NT2/D1 (cell line): ENCODE data around the gene B9D2.

Experiments used
- DNase-seq: peaks from one replicate; pipeline ENCODE4 v3.0.0-alpha.2; 2011; ENCODE audit warnings: low read depth, low spot score
- H3K27me3 ChIP-seq: 2 replicates; pipeline ENCODE4 v1.6.0; 2011; ENCODE audit warnings: mild to moderate bottlenecking; ENCODE audit not compliant: insufficient read length, insufficient read depth
- H3K36me3 ChIP-seq: 2 replicates; pipeline ENCODE4 v1.6.1; 2011; ENCODE audit warnings: mild to moderate bottlenecking, low read length, mixed read lengths; ENCODE audit not compliant: insufficient read depth, insufficient read length
- H3K4me1 ChIP-seq: 2 replicates; pipeline ENCODE4 v1.5.1; 2011; ENCODE audit not compliant: insufficient read depth, insufficient read length
- H3K4me3 ChIP-seq: 2 replicates; pipeline ENCODE4 v1.5.1; 2011; ENCODE audit warnings: low read depth; ENCODE audit not compliant: insufficient read length
- H3K9ac ChIP-seq: 2 replicates; pipeline ENCODE4 v1.6.0; 2011; ENCODE audit warnings: low read depth; ENCODE audit not compliant: insufficient read length
- H3K9me3 ChIP-seq: 2 replicates; pipeline ENCODE4 v1.5.1; 2011; ENCODE audit warnings: mild to moderate bottlenecking, low read length; ENCODE audit not compliant: insufficient read depth
- SUZ12 ChIP-seq: IDR thresholded peaks from 2 replicates; pipeline ENCODE4 v1.6.1; 2011; ENCODE audit not compliant: insufficient read length, insufficient read depth; ENCODE audit errors: extremely low read depth
- YY1 ChIP-seq: IDR thresholded peaks from 2 replicates; pipeline ENCODE4 v1.6.1; 2011; ENCODE audit not compliant: insufficient read length, insufficient read depth
- ZNF274 ChIP-seq: IDR thresholded peaks from 2 replicates; pipeline ENCODE4 v1.6.1; 2011; ENCODE audit warnings: mild to moderate bottlenecking, low read depth, low read length

B9D2 gene

GRCh38 chr19:41305927-41306793, 57.8 kb downstream of the B9D2 start:
- Histone ChIP-seq H3K9me3 (no peaks in the 10 kb centered on the region), H3K4me3 (no peak overlapping the region), H3K27me3 (no peaks in the 10 kb centered on the region), H3K9ac (no peak overlapping the region), H3K36me3 (peaks cover 65% of the 10 kb centered on the region), H3K4me1 (peaks cover 5% of the 10 kb centered on the region)
- DNase-seq, result no peak
- TF ChIP-seq ZNF274 (no peak), YY1 (no peak), SUZ12 (no peak)

- Histone ChIP-seq H3K27me3 (no peaks in the 10 kb centered on the region), H3K36me3 (peaks cover 77% of the 10 kb centered on the region), H3K4me3 (no peak overlapping the region), H3K9me3 (no peaks in the 10 kb centered on the region), H3K4me1 (peaks cover 5% of the 10 kb centered on the region), H3K9ac (no peak overlapping the region)
- DNase-seq, result no peak
- TF ChIP-seq YY1 (no peak), SUZ12 (no peak), ZNF274 (no peak)
These were observed 59.1 kb downstream of the B9D2 start for GRCh38 chr19:41304706-41305483.
